HEK293 (cell line): ENCODE data around the gene GNA12.

Experiments used
- CTCF ChIA-PET: fragments of 350-600 bp; formaldehyde crosslinking; extraction: SDS; loops from one replicate; lab custom pipeline; 2021; ENCODE audit warnings: antibody characterized with exemption; lab: Yijun Ruan, JAX
- POLR2A ChIA-PET: fragments of 300-600 bp; formaldehyde crosslinking; extraction: SDS; loops from one replicate; lab custom pipeline; 2020; ENCODE audit warnings: antibody characterized with exemption, inconsistent platforms; lab: Yijun Ruan, JAX
- H3K27ac ChIP-seq: fragments of 200-500 bp; sonication (Bioruptor generic); 2 replicates; pipeline ENCODE4 v1.5.1; 2014; ENCODE audit warnings: low read depth, low read length, control low read depth, inconsistent platforms; ENCODE audit errors: extremely low read depth
- H3K36me3 ChIP-seq, 2 experiments: fragments of 200-500 bp in 1 of 2; sonication (Bioruptor generic) in 1 of 2; 1 replicate in 1 of 2; 2 replicates in 1 of 2; pipeline ENCODE4 v1.5.1; 2014 to 2017; ENCODE audit warnings: inconsistent platforms in 2 of 2, low read length in 2 of 2; ENCODE audit not compliant: control insufficient read depth in 2 of 2, insufficient read depth in 1 of 2
- H3K4me1 ChIP-seq: fragments of 200-500 bp; sonication (Bioruptor generic); 2 replicates; pipeline ENCODE4 v1.5.1; 2014; ENCODE audit warnings: mild to moderate bottlenecking, low read length, inconsistent platforms; ENCODE audit not compliant: control insufficient read depth, insufficient read depth
- H3K4me3 ChIP-seq: 2 replicates; pipeline ENCODE4 v1.5.1; 2011; ENCODE audit warnings: low read depth, mild to moderate bottlenecking, control low read depth, low read length, moderate library complexity
- H3K9me3 ChIP-seq: fragments of 200-500 bp; sonication (Bioruptor generic); 2 replicates; pipeline ENCODE4 v1.5.1; 2014; ENCODE audit warnings: low read depth, low read length, inconsistent platforms; ENCODE audit not compliant: control insufficient read depth, insufficient read depth
- GLIS1 ChIP-seq: fragments of 450-650 bp; formaldehyde crosslinking; IDR thresholded peaks from 2 replicates; pipeline ENCODE4 v1.5.1; 2016; ENCODE audit warnings: missing biosample characterization, missing genetic modification characterization
- KLF8 ChIP-seq: fragments of 450-650 bp; formaldehyde crosslinking; IDR thresholded peaks from 2 replicates; pipeline ENCODE4 v1.5.1; 2016; ENCODE audit warnings: missing biosample characterization, missing genetic modification characterization
- KLF9 ChIP-seq: fragments of 450-650 bp; formaldehyde crosslinking; IDR thresholded peaks from 2 replicates; pipeline ENCODE4 v1.5.1; 2016; ENCODE audit warnings: missing biosample characterization, missing genetic modification characterization, low read depth
- SP2 ChIP-seq: fragments of 450-650 bp; formaldehyde crosslinking; IDR thresholded peaks from 2 replicates; pipeline ENCODE4 v1.5.1; 2016; ENCODE audit warnings: missing biosample characterization, missing genetic modification characterization
- SP3 ChIP-seq: fragments of 450-650 bp; formaldehyde crosslinking; IDR thresholded peaks from 2 replicates; pipeline ENCODE4 v1.5.1; 2016; ENCODE audit warnings: missing biosample characterization, missing genetic modification characterization
- YY2 ChIP-seq: fragments of 450-650 bp; formaldehyde crosslinking; IDR thresholded peaks from 2 replicates; pipeline ENCODE4 v1.5.1; 2016; ENCODE audit warnings: missing biosample characterization, missing genetic modification characterization
- ZNF138 ChIP-seq: fragments of 450-650 bp; formaldehyde crosslinking; IDR thresholded peaks from 2 replicates; pipeline ENCODE4 v1.5.1; 2016; ENCODE audit warnings: missing biosample characterization, missing genetic modification characterization, borderline replicate concordance
- ZNF335 ChIP-seq: fragments of 450-650 bp; formaldehyde crosslinking; conservative IDR thresholded peaks from 2 replicates; pipeline ENCODE4 v1.5.1; 2016; ENCODE audit warnings: missing biosample characterization, missing genetic modification characterization
- ZNF366 ChIP-seq: fragments of 450-650 bp; formaldehyde crosslinking; conservative IDR thresholded peaks from 2 replicates; pipeline ENCODE4 v1.5.1; 2016; ENCODE audit warnings: missing biosample characterization, missing genetic modification characterization
- ZNF394 ChIP-seq: fragments of 450-650 bp; formaldehyde crosslinking; IDR thresholded peaks from 2 replicates; pipeline ENCODE4 v1.5.1; 2016; ENCODE audit warnings: missing biosample characterization, missing genetic modification characterization, mild to moderate bottlenecking, moderate library complexity, borderline replicate concordance
- ZNF404 ChIP-seq: fragments of 450-650 bp; formaldehyde crosslinking; IDR thresholded peaks from 2 replicates; pipeline ENCODE4 v1.5.1; 2017; ENCODE audit warnings: missing biosample characterization, missing genetic modification characterization
- ZNF548 ChIP-seq: fragments of 450-650 bp; formaldehyde crosslinking; IDR thresholded peaks from 2 replicates; pipeline ENCODE4 v1.5.1; 2016; ENCODE audit warnings: missing biosample characterization, missing genetic modification characterization
- ZNF549 ChIP-seq: fragments of 450-650 bp; IDR thresholded peaks from 2 replicates; pipeline ENCODE4 v1.5.1; 2018; ENCODE audit warnings: missing biosample characterization, missing genetic modification characterization, mild to moderate bottlenecking, inconsistent platforms, moderate library complexity
- TF ChIP-seq, protein P1 (sequence below): fragments of 450-650 bp; formaldehyde crosslinking; IDR thresholded peaks from 2 replicates; pipeline ENCODE4 v1.5.1; 2016; ENCODE audit warnings: missing biosample characterization, missing genetic modification characterization
- TF ChIP-seq, protein P2 (sequence below): sonication (generic); formaldehyde crosslinking; IDR thresholded peaks from 2 replicates; pipeline ENCODE4 v1.8.1; 2022; ENCODE audit warnings: mild to moderate bottlenecking, moderate library complexity, missing genetic modification reagents

The GNA12 gene, protein sequence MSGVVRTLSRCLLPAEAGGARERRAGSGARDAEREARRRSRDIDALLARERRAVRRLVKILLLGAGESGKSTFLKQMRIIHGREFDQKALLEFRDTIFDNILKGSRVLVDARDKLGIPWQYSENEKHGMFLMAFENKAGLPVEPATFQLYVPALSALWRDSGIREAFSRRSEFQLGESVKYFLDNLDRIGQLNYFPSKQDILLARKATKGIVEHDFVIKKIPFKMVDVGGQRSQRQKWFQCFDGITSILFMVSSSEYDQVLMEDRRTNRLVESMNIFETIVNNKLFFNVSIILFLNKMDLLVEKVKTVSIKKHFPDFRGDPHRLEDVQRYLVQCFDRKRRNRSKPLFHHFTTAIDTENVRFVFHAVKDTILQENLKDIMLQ

DNA sequence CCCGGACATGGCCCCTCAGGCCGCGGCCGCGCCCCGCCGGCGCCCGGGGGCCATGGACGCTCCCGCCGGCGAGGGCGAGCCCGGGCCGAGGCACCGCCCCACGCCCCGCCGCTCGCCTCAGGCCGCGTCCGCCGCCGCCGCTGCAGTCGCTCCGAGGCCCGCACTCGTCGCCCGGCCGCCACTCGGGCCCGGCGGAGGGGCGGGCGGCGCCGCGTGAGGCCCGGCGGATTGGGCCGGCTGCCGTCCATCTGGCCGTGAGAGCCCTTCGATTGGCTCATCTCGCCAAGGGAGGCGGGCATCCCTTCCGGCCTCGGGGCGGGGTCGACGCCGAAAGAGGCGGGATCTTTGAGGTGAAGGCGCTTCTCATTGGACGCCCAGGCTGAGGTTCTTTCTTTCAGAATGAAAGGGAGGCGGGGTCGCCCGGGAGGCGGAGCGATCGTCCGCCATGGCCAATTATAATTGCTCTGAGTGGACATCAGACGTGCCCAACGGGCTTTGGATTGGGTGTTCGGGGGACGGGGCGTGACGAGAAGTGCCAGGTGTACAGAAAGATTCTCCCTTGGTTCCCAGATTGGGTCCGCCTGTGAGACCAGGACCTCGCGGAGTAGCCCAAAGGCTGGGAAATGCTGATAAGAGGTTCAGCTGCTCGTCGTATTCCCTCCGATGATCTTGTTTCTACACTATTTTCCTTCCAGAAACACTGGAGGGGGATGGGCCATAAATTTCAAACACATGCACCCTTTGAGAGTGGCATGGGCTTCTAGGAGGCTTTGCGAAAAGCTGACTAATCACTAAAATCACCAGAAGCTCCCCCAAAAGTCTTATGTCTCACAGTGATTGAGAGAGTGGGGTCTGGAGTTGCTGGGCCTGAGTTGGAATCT lies at the start of gene GNA12:
Gene GNA12, minus strand, starts transcription at position 156 of the 881 bp plus-strand sequence. Its CDS starts 147 bp downstream, at position 9.
- H3K9me3 ChIP-seq = no peaks in the 10 kb centered on the region
- ChIA-PET POLR2A (interaction anchor here (0.7 kb wide), 1 partner anchor 19 kb away, joined by 5 read pairs; no protein-coding TSS in a partner anchor), CTCF (interaction anchor here (0.7 kb wide), 1 partner anchor 357 kb away, joined by 4 read pairs; no protein-coding TSS in a partner anchor)
- H3K4me1 ChIP-seq = no peaks in the 10 kb centered on the region
- peak within 1 kb of the TSS; percentile 75; the same call in 1 of the 2 replicates for H3K27ac ChIP-seq
- peaks cover 1 to 20% of the 10 kb centered on the region in 2 experiments; a peak in 2 of 3 replicates for H3K36me3 ChIP-seq
- peak; percentile 93 for TF ChIP-seq SP3 (tag by site-specific recombination)
- no peak for TF ChIP-seq ZNF404
- peak; percentile 46 for TF ChIP-seq ZNF335 (tag by site-specific recombination)
- peak; percentile 72 for TF ChIP-seq ZNF394 (tag by site-specific recombination)
- TF ChIP-seq YY2 (tag by site-specific recombination) = no peak
- no peak for TF ChIP-seq ZNF138
- no peak for TF ChIP-seq ZNF548 (tag by site-specific recombination)
- TF ChIP-seq, protein P1, sequence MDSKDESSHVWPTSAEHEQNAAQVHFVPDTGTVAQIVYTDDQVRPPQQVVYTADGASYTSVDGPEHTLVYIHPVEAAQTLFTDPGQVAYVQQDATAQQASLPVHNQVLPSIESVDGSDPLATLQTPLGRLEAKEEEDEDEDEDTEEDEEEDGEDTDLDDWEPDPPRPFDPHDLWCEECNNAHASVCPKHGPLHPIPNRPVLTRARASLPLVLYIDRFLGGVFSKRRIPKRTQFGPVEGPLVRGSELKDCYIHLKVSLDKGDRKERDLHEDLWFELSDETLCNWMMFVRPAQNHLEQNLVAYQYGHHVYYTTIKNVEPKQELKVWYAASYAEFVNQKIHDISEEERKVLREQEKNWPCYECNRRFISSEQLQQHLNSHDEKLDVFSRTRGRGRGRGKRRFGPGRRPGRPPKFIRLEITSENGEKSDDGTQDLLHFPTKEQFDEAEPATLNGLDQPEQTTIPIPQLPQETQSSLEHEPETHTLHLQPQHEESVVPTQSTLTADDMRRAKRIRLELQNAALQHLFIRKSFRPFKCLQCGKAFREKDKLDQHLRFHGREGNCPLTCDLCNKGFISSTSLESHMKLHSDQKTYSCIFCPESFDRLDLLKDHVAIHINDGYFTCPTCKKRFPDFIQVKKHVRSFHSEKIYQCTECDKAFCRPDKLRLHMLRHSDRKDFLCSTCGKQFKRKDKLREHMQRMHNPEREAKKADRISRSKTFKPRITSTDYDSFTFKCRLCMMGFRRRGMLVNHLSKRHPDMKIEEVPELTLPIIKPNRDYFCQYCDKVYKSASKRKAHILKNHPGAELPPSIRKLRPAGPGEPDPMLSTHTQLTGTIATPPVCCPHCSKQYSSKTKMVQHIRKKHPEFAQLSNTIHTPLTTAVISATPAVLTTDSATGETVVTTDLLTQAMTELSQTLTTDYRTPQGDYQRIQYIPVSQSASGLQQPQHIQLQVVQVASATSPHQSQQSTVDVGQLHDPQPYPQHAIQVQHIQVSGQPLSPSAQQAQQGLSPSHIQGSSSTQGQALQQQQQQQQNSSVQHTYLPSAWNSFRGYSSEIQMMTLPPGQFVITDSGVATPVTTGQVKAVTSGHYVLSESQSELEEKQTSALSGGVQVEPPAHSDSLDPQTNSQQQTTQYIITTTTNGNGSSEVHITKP (tag by site-specific recombination) = peak; percentile 73
- peak; percentile 27; the same call in 1 of the 2 replicates for TF ChIP-seq KLF9
- TF ChIP-seq KLF8 = peak; percentile 81; the same call in 1 of the 2 replicates
- peak; percentile 53 for TF ChIP-seq ZNF366 (tag by site-specific recombination)
- TF ChIP-seq SP2 = peak; percentile 97
- TF ChIP-seq ZNF549 (tag by site-specific recombination) = no peak
- TF ChIP-seq, protein P2, sequence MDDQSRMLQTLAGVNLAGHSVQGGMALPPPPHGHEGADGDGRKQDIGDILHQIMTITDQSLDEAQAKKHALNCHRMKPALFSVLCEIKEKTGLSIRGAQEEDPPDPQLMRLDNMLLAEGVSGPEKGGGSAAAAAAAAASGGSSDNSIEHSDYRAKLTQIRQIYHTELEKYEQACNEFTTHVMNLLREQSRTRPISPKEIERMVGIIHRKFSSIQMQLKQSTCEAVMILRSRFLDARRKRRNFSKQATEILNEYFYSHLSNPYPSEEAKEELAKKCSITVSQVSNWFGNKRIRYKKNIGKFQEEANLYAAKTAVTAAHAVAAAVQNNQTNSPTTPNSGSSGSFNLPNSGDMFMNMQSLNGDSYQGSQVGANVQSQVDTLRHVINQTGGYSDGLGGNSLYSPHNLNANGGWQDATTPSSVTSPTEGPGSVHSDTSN (CRISPR knock-in tag) = peak; percentile 93
- peak within 1 kb of the TSS; percentile 64 for H3K4me3 ChIP-seq

DNA sequence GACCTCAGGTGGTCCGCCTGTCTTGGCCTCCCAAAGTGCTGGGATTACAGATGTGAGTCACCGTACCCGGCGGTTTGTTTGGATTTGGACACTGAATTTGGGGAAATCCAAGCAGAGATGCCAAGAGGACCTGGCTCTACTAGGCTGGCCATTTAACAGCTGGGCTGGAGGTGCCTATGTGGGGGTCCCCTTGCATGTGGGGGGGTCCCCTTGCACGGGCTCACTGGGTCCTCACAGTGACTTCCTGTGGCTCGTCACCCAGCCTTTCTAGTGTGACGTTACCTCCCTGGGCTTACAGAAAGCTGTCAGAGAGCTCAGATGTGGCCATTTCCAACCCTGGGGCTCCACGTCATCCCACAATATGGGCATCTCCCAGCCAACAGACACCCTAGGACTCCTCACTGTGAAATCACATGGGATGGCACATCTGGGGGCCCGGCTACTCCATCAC lies 49.3 kb upstream of the GNA12 start:
- Histone ChIP-seq H3K4me1 (no peaks in the 10 kb centered on the region; the same call in 1 of the 2 replicates), H3K27ac (no peak overlapping the region), H3K4me3 (no peak overlapping the region), H3K36me3 (no peaks in the 10 kb centered on the region), H3K9me3 (no peaks in the 10 kb centered on the region)
- CTCF ChIA-PET = interaction anchor here (0.6 kb wide), 1 partner anchor 261 kb away, joined by 3 read pairs; no protein-coding TSS in a partner anchor
- TF ChIP-seq GLIS1 (tag by site-specific recombination) = peak; percentile 87
- TF ChIP-seq SP3 (tag by site-specific recombination) = no peak
- POLR2A ChIA-PET = no interaction called here
